Measurements from ENCODE around the gene ANKRD16. TPM values are rescaled to one million over a fixed set of nuclear protein-coding genes. Genes with fewer than 3 reads are reported as not detected.

The ANKRD16 gene
- total RNA-seq, 1 experiment from 2014 or later: 6.9 TPM

GRCh38 chr10:5915451-5915850, 25.8 kb upstream of the ANKRD16 start:
- H3K27ac ChIP-seq (ENCODE audit: low read length): no peak overlapping the region
- no peak for TF ChIP-seq POLR2AphosphoS5 (IDR thresholded peaks at IDR 0.05; ENCODE audit: low read depth, low read length)
- TF ChIP-seq CTCF (IDR thresholded peaks at IDR 0.05): no peak
- no peak for TF ChIP-seq REST (IDR thresholded peaks at IDR 0.05; ENCODE audit: insufficient read depth in 1 of 2, low read depth in 2 of 2, low read length in 1 of 2)
- no peaks in the 10 kb centered on the region for H3K9me3 ChIP-seq (ENCODE audit: control insufficient read depth, insufficient read depth, low read depth, low read length)
- no peaks in the 10 kb centered on the region; the same call in 1 of the 2 replicates for H3K36me3 ChIP-seq (ENCODE audit: control insufficient read depth, insufficient read depth, low read length)
- ChIA-PET CTCF (no interaction called here), POLR2A (no interaction called here)
- no TSS peak for BruUV-seq (replicated peaks)
- H3K4me3 ChIP-seq (ENCODE audit: low read depth in 2 of 2, low read length in 2 of 2): no peak overlapping the region
- in situ Hi-C loops (cut with HindIII; ENCODE audit: low pct_unique_long_range_greater_than_20kb, low sequenced_read_pairs): no loop called here
- ATAC-seq (no peak), DNase-seq (ENCODE audit: low read depth, low spot score) (no peak)
- no peaks in the 10 kb centered on the region for H3K27me3 ChIP-seq (ENCODE audit: control insufficient read depth, insufficient read depth, low read length)
- intact Hi-C loops (cut with micrococcal nuclease; ENCODE audit: unreplicated experiment): no loop called here
- H3K4me1 ChIP-seq (ENCODE audit: control insufficient read depth, insufficient read depth, low read length): no peaks in the 10 kb centered on the region

- Histone ChIP-seq H3K36me3 (ENCODE audit: control insufficient read depth, insufficient read depth, low read length) (no peaks in the 10 kb centered on the region), H3K4me1 (ENCODE audit: control insufficient read depth, insufficient read depth, low read length) (no peaks in the 10 kb centered on the region), H3K9me3 (ENCODE audit: control insufficient read depth, insufficient read depth, low read depth, low read length) (no peaks in the 10 kb centered on the region), H3K27me3 (ENCODE audit: control insufficient read depth, insufficient read depth, low read length) (no peaks in the 10 kb centered on the region), H3K27ac (ENCODE audit: low read length) (no peak overlapping the region), H3K4me3 (ENCODE audit: low read depth in 2 of 2, low read length in 2 of 2) (no peak overlapping the region)
- ATAC-seq: no peak
- POLR2A ChIA-PET: no interaction called here
- CTCF ChIA-PET: no interaction called here
- no TSS peak for BruUV-seq (replicated peaks)
- TF ChIP-seq CTCF (IDR thresholded peaks at IDR 0.05): no peak
- TF ChIP-seq REST (IDR thresholded peaks at IDR 0.05; ENCODE audit: insufficient read depth in 1 of 2, low read depth in 2 of 2, low read length in 1 of 2): no peak
- TF ChIP-seq POLR2AphosphoS5 (IDR thresholded peaks at IDR 0.05; ENCODE audit: low read depth, low read length): no peak
- no peak for TF ChIP-seq TCF7L2 (IDR thresholded peaks at IDR 0.05; ENCODE audit: low read depth, low read length)
- TF ChIP-seq SIN3A (IDR thresholded peaks at IDR 0.05; ENCODE audit: borderline replicate concordance, insufficient read depth, low read depth, low read length): no peak
- intact Hi-C loops (cut with micrococcal nuclease; ENCODE audit: unreplicated experiment): no loop called here
- in situ Hi-C loops (cut with HindIII; ENCODE audit: low pct_unique_long_range_greater_than_20kb, low sequenced_read_pairs): no loop called here
- no peak for DNase-seq (ENCODE audit: low read depth, low spot score)
Observed at GRCh38 chr10:5913736-5914135, 24.0 kb upstream of the ANKRD16 start.

Data from Panc1 (cell line).